AG09309 (cell line): ENCODE data around the gene LOXL4.
A peak's percentile ranks its signal among the peaks of the same experiment; 100 is the strongest.

Experiments used
- DNase-seq: peaks from one replicate; pipeline ENCODE4 v3.0.0-alpha.2; 2010; ENCODE audit warnings: low read depth
- H3K4me3 ChIP-seq: 2 replicates; pipeline ENCODE4 v1.5.1; 2011; ENCODE audit warnings: mild to moderate bottlenecking, low read depth, low read length, moderate library complexity; ENCODE audit not compliant: control insufficient read depth
- TF ChIP-seq, protein P1 (sequence below): IDR thresholded peaks from 2 replicates; pipeline ENCODE4 v1.5.1; 2011; ENCODE audit warnings: mild to moderate bottlenecking, low read depth, low read length, inconsistent platforms; ENCODE audit not compliant: insufficient read depth, control insufficient read depth; ENCODE audit errors: missing control alignments

The LOXL4 gene

DNA sequence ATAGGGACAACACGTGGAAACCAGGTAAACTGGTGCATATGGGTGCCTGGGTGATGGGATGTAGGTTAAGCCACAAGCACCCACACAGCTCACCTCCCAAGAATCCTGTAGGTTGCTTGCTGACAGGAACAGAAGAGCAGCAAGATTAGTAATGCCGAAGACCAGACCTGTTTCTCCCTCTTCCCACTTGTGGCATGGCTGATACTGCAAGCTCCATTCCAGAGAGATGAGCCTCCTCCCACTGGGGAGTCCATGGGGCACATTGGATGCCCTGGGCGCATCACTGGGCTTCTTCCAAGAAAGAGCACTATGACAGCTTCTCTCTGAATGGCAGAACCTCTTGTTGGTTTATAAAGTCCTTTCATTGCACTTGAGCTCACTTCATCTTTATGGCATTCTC lies 44.4 kb upstream of the LOXL4 start:
- DNase-seq = no peak

DNA sequence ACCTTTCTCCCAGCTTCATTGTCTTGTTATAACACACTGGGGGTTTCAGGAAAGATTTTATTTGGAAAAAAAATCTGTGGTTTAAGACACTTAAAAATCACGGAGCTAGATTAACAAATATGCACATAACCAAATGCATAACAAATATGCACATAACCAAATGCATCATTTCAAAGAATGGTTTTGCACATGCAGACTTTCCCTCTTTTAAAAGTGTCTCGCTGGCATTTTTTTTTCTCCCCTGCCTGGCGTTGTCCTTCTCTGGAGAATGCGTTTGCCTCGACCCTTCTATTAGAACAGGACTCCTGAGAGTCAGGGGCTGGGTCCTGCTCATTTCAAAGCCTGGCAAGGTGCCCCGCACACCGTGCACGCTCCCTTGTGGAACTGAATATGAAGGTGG lies 42.7 kb upstream of the LOXL4 start:
- TF ChIP-seq, protein P1, sequence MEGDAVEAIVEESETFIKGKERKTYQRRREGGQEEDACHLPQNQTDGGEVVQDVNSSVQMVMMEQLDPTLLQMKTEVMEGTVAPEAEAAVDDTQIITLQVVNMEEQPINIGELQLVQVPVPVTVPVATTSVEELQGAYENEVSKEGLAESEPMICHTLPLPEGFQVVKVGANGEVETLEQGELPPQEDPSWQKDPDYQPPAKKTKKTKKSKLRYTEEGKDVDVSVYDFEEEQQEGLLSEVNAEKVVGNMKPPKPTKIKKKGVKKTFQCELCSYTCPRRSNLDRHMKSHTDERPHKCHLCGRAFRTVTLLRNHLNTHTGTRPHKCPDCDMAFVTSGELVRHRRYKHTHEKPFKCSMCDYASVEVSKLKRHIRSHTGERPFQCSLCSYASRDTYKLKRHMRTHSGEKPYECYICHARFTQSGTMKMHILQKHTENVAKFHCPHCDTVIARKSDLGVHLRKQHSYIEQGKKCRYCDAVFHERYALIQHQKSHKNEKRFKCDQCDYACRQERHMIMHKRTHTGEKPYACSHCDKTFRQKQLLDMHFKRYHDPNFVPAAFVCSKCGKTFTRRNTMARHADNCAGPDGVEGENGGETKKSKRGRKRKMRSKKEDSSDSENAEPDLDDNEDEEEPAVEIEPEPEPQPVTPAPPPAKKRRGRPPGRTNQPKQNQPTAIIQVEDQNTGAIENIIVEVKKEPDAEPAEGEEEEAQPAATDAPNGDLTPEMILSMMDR = no peak
- H3K4me3 ChIP-seq = no peak overlapping the region
- no peak for DNase-seq

More for the DNA sequence above, 44.4 kb upstream of the LOXL4 start:
- TF ChIP-seq, protein P1 = no peak
- H3K4me3 ChIP-seq = no peak overlapping the region

DNA sequence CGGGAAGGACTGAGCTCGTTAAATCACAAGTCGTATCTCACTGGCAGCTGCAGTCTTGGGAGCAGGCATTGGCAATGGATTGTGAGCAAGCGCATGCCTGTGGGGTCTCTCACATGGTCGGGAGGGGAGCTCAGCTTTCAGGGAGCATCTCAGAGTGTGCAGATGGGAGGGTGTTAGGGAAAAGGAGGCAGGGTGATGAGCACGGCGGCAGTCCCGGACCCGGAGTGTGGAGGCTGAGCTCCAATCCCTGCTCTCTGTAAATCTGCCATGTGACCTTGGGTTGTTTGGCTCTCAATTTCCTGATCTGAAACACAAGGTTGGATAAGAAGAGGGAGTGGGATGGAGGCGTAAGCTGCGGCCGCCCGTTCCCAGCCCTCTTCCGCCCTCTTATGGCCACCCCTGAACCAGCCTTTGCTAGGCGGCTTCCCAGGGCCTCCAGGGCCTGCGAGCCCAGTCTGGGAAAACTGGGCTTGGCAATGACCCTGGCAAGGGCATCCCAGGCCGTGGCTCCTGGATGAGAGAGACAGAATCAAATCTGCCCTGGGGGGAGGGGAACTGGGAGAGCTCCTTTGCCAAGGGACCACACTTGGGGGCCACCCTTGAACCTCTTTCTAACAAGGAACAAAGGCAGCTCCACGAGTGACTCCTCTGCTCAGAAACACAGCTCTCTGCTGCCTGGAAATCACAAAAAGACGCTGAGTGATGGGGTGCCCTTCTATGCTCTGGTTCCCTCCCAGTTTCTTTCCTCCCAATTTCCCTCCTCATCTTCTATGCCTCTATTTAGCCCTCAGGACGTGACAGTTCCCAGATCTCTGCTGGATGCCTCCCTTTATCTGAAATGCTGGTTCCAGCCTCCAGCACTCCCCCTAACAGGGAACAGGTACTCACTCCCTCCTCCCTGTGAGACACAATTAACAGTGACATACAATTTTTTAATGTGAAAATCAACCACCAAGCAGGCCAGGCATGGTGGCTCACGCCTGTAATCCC lies 41.7 kb upstream of the LOXL4 start:
- DNase-seq = peak; percentile 61
- TF ChIP-seq, protein P1 = peak; percentile 95
- no peak overlapping the region for H3K4me3 ChIP-seq

DNA sequence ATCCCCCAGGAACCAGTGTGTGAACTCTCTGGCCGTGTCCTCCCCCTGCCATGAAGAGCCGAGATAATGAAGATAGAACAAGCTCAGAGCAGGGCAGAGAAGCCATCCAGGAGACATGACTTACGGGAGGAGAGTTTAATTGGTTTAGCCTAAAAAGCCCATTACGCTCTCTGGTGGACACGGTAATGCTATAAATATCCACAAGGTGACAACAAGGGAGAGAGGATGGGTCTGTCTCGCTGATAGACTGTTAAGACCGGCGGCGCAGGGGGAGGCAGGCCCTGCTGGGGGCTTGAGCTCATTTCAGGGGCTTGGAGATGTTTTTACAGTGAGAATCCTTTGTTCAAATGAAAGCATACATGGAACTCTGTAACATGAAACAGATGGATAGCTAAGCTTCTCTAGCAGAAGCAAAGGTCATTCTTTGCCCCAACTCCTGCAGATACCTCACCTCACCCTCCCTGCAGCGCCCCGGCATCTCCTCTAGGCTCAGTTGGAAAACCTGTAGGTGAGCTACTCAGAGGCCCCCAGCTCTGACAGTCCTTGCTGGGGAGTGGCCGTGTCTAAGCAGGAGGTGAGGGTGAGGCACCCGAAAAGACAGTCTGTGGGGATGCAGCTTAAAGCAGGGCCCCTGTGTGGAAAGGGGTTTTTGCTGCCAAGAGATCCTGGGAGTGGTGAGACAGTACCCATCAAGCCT lies 40.8 kb upstream of the LOXL4 start:
- H3K4me3 ChIP-seq = no peak overlapping the region
- no peak for DNase-seq
- TF ChIP-seq, protein P1 = no peak

DNA sequence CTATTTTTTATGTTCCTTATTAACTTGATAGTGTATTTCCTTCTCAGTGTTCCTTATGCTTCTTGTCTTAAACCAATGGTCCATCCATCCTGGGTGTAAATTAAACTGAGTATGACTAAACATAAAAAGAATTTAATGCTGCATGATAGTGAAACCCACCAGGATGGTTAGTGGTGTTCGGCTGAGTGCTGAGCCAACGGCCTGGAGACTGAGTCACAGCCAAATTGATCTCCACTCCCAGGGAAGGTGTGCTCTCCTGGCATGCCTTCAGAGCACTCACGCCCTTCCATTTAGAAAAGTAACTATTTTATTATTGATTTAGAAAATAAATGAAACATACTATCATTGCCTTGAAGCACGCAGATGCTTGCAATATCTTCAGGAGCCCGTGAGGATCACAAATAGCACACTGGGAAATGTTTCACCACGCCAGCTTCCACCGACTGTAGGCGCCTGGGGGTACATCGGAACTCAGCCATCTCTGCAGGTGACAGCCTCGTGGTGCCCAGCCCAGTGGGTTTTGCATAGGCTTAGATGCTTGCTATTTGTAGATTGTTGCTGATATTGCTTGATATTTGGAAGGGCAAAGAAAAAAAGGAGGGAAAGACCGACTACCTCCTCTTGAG lies 40.0 kb upstream of the LOXL4 start:
- DNase-seq = no peak
- TF ChIP-seq, protein P1 = no peak
- no peak overlapping the region for H3K4me3 ChIP-seq

DNA sequence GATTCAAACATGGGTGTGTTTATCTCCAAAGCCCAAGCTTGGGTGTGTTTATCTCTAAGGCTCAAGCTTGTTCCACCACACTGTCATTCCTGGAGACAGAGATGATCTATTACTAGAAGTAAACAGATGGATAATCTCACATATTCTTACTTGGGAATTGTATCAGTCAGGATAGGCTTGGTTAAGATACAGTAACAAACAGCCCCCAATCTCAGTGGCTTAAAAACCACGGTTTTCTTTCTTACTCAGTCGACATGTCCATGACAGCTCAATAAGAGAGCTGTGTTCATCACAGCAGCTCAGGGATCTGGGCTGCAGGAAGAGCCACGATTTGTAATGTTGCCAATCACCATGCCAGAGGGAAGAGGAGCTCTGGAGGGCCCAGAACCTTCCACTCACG lies 38.5 kb upstream of the LOXL4 start:
- DNase-seq = no peak
- TF ChIP-seq, protein P1 = no peak
- H3K4me3 ChIP-seq = no peak overlapping the region
